Loucy (cell line): ENCODE results near the gene TRPM3.

Source experiments
- CTCF ChIP-seq: fragments of 200-600 bp; sonication (generic); conservative IDR thresholded peaks from 2 replicates; pipeline ENCODE4 v1.5.1; 2014; ENCODE audit warnings: mild to moderate bottlenecking, antibody characterized with exemption, low read length
- EZH2phosphoT487 ChIP-seq: fragments of 200-600 bp; IDR thresholded peaks from 2 replicates; pipeline ENCODE4 v1.6.1; 2018; ENCODE audit warnings: antibody characterized with exemption, mild to moderate bottlenecking, moderate library complexity, borderline replicate concordance

DNA sequence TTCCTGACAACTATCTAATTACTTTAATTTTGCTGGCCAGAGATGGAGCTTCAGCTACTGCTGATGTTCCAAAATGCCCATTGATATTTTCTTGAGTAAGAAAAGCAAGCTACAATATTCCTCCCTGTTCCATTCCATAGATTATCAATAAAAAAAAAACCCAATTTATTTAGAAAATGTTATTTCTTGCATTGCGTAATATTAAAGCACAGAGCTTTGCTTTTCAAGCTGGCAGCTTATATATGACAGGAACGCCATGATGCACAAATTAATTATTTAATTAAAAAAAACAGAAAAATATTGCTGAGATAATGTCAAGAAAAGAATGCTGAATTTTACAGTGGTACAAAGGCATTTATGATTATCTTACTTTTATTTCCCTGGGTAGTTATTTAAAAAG, 47.9 kb downstream of the TRPM3 start:
- TF ChIP-seq CTCF (no peak), EZH2phosphoT487 (no peak)
